ENCODE results near the gene GATA3. TPM values are rescaled to one million over a fixed set of nuclear protein-coding genes. Genes with fewer than 3 reads are reported as not detected.
"Not testable (repeated sequence)": the region's sequence is repeated elsewhere in the genome, so short reads cannot be mapped to it uniquely, and the experiment has no call there.

GATA3 gene
- polyA plus RNA-seq, 1 donor from 2014 or later, result not detected

DNA sequence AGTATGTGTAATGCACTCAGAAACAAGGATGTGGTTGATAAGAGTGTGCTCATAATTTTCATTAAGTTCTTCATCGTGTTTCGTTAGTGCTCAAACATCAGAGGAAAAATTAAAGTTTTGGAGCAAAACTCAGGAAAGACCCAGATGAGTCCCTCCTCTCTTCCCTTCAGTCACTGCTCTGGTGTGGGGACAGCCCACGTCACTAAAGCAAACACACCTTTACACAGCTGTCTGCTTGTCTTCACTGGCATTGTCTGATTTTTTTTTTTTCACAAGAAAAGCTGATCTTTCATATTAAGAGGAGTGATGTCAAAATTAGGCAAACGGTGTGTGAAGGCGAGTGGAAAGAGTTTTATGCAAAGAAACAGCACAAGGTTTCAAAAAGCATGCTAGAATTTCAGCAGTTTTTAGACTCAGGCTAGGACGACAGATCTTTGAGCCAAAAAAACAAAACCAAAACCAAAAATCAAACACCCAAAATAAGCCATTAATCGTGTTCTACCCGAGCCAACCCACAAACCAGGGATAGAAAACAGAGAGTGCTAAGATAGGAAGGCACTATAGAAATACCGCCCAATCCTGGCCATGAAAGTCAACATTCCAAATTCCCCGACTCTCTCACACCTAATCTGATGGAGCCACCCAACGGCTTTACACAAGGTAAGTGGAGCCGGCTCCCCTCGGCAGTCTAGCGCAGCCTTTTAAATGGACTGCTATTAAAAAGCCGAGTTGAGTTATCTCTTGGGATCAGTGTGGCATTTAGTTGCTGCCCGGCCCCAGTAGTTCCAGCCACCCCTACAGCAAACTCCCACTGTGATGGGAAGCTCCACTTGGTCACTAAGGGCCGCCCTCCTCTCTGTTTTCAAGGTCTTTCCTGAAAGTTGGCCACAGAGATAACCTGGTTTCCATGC, 27.9 kb upstream of the GATA3 start:
- no peak overlapping the region for H3K4me3 ChIP-seq (ENCODE audit: low read length)
- H2AFZ ChIP-seq (ENCODE audit: low read depth, low read length), result no peak overlapping the region
- no peaks in the 10 kb centered on the region for H3K36me3 ChIP-seq (ENCODE audit: insufficient read depth, low read length)
- no peaks in the 10 kb centered on the region for H3K9me3 ChIP-seq (ENCODE audit: low read length)
- no peaks in the 10 kb centered on the region for H3F3A ChIP-seq (ENCODE audit: insufficient read depth, low read length, poor library complexity, severe bottlenecking)
- H3K4me2 ChIP-seq (ENCODE audit: low read length), result no peak overlapping the region
- H3K27me3 ChIP-seq (ENCODE audit: insufficient read depth, low read depth, low read length), result peaks cover 11% of the 10 kb centered on the region
- TF ChIP-seq, protein P1, sequence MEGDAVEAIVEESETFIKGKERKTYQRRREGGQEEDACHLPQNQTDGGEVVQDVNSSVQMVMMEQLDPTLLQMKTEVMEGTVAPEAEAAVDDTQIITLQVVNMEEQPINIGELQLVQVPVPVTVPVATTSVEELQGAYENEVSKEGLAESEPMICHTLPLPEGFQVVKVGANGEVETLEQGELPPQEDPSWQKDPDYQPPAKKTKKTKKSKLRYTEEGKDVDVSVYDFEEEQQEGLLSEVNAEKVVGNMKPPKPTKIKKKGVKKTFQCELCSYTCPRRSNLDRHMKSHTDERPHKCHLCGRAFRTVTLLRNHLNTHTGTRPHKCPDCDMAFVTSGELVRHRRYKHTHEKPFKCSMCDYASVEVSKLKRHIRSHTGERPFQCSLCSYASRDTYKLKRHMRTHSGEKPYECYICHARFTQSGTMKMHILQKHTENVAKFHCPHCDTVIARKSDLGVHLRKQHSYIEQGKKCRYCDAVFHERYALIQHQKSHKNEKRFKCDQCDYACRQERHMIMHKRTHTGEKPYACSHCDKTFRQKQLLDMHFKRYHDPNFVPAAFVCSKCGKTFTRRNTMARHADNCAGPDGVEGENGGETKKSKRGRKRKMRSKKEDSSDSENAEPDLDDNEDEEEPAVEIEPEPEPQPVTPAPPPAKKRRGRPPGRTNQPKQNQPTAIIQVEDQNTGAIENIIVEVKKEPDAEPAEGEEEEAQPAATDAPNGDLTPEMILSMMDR (IDR thresholded peaks at IDR 0.05; ENCODE audit: poor library complexity, severe bottlenecking), result no peak
- no peak for TF ChIP-seq TAF1 (IDR thresholded peaks at IDR 0.05; ENCODE audit: low read depth)
- no peak for TF ChIP-seq MXI1 (conservative IDR thresholded peaks at IDR 0.05; ENCODE audit: poor library complexity, severe bottlenecking)
- TF ChIP-seq POLR2AphosphoS5 (IDR thresholded peaks at IDR 0.05), result no peak
- TF ChIP-seq EZH2 (IDR thresholded peaks at IDR 0.05; ENCODE audit: borderline replicate concordance, insufficient read depth, low read length, poor library complexity, severe bottlenecking), result no peak
- TF ChIP-seq, protein P2, sequence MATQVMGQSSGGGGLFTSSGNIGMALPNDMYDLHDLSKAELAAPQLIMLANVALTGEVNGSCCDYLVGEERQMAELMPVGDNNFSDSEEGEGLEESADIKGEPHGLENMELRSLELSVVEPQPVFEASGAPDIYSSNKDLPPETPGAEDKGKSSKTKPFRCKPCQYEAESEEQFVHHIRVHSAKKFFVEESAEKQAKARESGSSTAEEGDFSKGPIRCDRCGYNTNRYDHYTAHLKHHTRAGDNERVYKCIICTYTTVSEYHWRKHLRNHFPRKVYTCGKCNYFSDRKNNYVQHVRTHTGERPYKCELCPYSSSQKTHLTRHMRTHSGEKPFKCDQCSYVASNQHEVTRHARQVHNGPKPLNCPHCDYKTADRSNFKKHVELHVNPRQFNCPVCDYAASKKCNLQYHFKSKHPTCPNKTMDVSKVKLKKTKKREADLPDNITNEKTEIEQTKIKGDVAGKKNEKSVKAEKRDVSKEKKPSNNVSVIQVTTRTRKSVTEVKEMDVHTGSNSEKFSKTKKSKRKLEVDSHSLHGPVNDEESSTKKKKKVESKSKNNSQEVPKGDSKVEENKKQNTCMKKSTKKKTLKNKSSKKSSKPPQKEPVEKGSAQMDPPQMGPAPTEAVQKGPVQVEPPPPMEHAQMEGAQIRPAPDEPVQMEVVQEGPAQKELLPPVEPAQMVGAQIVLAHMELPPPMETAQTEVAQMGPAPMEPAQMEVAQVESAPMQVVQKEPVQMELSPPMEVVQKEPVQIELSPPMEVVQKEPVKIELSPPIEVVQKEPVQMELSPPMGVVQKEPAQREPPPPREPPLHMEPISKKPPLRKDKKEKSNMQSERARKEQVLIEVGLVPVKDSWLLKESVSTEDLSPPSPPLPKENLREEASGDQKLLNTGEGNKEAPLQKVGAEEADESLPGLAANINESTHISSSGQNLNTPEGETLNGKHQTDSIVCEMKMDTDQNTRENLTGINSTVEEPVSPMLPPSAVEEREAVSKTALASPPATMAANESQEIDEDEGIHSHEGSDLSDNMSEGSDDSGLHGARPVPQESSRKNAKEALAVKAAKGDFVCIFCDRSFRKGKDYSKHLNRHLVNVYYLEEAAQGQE (IDR thresholded peaks at IDR 0.05; ENCODE audit: borderline replicate concordance), result no peak
- no peak for TF ChIP-seq SMC3 (conservative IDR thresholded peaks at IDR 0.05; ENCODE audit: poor library complexity)
- no peak for TF ChIP-seq RAD21 (conservative IDR thresholded peaks at IDR 0.05)
- TF ChIP-seq EP300 (conservative IDR thresholded peaks at IDR 0.05; ENCODE audit: poor library complexity, severe bottlenecking), result no peak
- H3K9me2 ChIP-seq (ENCODE audit: insufficient read depth, low read length), result no peaks in the 10 kb centered on the region
- H3K27ac ChIP-seq (ENCODE audit: low read length), result no peak overlapping the region
- no peaks in the 10 kb centered on the region for H3K79me2 ChIP-seq (replicated peaks; ENCODE audit: insufficient read depth, low read length)
- no peak overlapping the region for H3K9ac ChIP-seq (ENCODE audit: low read length)
- H4K20me1 ChIP-seq (ENCODE audit: insufficient read depth), result no peaks in the 10 kb centered on the region

DNA sequence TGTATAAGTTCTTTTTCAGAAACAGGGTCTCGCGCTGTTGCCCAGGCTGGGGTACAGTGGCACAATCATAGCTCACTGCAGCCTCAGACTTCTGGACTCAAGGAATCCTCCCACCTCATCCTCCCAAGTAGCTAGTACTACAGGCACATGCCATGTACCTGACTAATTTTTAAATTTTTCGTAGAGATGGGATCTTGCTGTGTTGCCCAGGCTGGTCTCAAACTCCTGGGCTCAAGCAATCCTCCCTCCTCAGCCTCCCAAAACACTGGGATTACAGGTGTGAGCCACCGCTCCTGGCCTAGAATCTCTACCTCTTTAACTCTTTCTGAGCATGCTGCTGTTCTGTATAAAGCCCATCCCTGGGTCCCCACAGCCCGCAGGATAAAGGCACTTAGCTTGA, 23.3 kb upstream of the GATA3 start:
- H3K4me2 ChIP-seq (ENCODE audit: low read length); H3K27ac ChIP-seq (ENCODE audit: low read length); H3K9ac ChIP-seq (ENCODE audit: low read length); H3K79me2 ChIP-seq (replicated peaks; ENCODE audit: insufficient read depth, low read length); H3F3A ChIP-seq (ENCODE audit: insufficient read depth, low read length, poor library complexity, severe bottlenecking); H3K9me2 ChIP-seq (ENCODE audit: insufficient read depth, low read length); H3K9me3 ChIP-seq (ENCODE audit: low read length); H2AFZ ChIP-seq (ENCODE audit: low read depth, low read length); H4K20me1 ChIP-seq (ENCODE audit: insufficient read depth); H3K36me3 ChIP-seq (ENCODE audit: insufficient read depth, low read length); H3K4me3 ChIP-seq (ENCODE audit: low read length): not testable (repeated sequence)
- peaks cover 57% of the 10 kb centered on the region for H3K27me3 ChIP-seq (ENCODE audit: insufficient read depth, low read depth, low read length)

Measured in neural cell (in vitro differentiated cells).